HUDEP-2 (cell line): ENCODE results near the gene LRRC1.

Experiments
- DNase-seq, 76 experiments: peaks; one replicate each; lab custom pipeline; 2025; ENCODE audit not compliant: unreplicated experiment in 76 of 76; lab: John Stamatoyannopoulos, UW

The LRRC1 gene

DNA sequence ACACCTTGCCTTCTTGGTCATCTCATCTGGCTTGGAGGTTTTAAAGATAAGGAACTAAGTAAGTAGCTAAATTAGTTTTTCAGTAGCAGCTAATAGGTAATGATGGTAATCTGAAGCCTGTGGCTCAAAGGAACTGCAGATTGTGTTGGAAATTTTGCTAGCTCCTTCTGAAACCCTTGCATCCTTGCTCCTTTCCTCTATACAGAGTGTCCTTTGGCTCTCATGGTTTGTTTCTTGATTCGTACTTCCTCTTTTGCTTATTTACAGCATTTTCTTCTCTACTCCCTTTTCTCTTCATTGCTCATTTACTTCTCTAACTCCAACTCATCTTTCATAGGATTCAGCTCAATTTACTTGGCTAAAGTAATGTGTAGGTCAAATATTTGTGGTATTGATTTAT lies 19.0 kb downstream of the LRRC1 start:
- no peak for DNase-seq

GRCh38 chr6:53814353-53814752 lies 19.5 kb downstream of the LRRC1 start:
- no peak for DNase-seq

DNA sequence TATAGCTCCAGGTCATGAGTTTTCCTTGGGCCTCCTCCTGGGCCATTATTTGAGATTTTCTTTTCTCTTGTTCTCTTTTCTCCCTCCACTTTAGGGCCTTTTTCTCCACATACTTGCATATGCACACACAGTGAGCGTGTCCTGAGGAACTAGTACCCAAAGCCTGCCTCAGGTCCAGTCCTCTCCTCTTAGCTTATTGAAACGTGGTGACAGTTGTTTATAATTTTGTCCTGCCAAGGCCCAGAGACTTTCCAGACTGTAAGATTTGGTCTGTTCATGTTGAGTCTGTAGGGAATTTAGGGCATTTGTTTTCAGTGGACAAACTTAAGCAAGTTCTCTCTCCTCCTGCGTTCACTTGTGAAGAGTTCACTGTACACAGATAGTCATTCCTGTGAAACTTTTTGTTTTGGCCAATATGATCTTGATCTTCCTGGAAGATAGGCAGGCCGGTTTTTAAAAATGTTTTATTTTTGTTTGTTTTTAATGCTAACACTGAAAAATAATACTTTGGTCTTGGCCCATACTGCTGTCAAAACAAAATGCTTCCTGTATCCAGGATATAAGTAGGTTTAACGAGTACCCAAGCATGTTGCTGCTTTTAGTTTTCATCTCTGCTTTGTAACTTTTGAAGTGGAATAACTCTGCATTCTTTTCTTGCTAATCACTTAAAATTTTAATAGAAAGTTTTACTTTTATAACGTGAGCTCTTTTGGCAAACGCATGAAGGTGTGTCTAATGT lies 20.7 kb downstream of the LRRC1 start:
- DNase-seq: no peak

DNA sequence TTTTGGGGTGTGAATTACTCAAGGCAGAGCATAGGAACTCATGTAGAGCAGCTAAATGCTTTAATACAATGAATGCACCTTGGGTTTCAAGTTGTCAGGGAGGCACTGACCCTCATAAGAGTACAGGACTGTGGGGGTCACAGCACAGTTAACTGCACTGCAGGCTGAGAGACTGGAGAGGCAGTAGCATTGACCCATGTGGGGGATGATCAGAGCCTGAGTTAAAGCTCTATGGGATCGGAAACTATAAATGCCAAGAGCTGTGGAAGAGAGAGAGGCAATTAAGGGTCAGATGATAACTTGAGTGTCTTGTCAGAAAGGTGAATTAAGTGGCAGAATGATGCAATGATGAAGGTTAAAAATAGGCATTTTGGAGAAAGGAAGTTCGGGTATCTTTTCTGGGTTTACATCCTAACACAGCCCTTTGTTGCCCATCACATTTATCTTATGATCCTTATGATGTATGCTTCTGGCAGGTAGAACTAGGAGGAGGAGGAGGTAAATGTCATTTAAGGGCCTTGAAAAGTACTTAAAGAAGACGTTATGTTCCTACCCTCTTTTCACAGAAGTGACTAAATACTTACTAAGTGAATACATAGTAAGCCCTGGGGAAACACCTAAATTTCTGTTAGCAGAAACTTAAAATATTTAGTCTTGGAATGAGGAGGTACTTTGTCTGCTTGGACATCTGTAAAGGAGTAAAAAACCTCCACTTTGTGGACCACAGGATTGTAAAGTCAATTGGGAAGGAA lies 24.2 kb downstream of the LRRC1 start:
- no peak for DNase-seq

GRCh38 chr6:53822401-53823125 lies 27.8 kb downstream of the LRRC1 start:
- DNase-seq: no peak

GRCh38 chr6:53824714-53825113 lies 29.9 kb downstream of the LRRC1 start:
- no peak for DNase-seq

- no peak for DNase-seq
Measured at GRCh38 chr6:53825532-53826321, 30.9 kb downstream of the LRRC1 start.

GRCh38 chr6:53827531-53827930 lies 32.7 kb downstream of the LRRC1 start:
- DNase-seq: no peak

- DNase-seq: no peak
Measured at GRCh38 chr6:53828215-53828614, 33.4 kb downstream of the LRRC1 start.

GRCh38 chr6:53828966-53829697 lies 34.3 kb downstream of the LRRC1 start:
- DNase-seq: no peak

- no peak for DNase-seq
Measured at GRCh38 chr6:53829698-53830221, 35.0 kb downstream of the LRRC1 start.

GRCh38 chr6:53830366-53830765 lies 35.6 kb downstream of the LRRC1 start:
- DNase-seq: no peak

GRCh38 chr6:53831081-53831869 lies 36.5 kb downstream of the LRRC1 start:
- no peak for DNase-seq

- DNase-seq: no peak
Measured at GRCh38 chr6:53831936-53832660, 37.3 kb downstream of the LRRC1 start.

GRCh38 chr6:53833155-53833554 lies 38.4 kb downstream of the LRRC1 start:
- no peak for DNase-seq

GRCh38 chr6:53834132-53834531 lies 39.3 kb downstream of the LRRC1 start:
- DNase-seq: no peak

DNA sequence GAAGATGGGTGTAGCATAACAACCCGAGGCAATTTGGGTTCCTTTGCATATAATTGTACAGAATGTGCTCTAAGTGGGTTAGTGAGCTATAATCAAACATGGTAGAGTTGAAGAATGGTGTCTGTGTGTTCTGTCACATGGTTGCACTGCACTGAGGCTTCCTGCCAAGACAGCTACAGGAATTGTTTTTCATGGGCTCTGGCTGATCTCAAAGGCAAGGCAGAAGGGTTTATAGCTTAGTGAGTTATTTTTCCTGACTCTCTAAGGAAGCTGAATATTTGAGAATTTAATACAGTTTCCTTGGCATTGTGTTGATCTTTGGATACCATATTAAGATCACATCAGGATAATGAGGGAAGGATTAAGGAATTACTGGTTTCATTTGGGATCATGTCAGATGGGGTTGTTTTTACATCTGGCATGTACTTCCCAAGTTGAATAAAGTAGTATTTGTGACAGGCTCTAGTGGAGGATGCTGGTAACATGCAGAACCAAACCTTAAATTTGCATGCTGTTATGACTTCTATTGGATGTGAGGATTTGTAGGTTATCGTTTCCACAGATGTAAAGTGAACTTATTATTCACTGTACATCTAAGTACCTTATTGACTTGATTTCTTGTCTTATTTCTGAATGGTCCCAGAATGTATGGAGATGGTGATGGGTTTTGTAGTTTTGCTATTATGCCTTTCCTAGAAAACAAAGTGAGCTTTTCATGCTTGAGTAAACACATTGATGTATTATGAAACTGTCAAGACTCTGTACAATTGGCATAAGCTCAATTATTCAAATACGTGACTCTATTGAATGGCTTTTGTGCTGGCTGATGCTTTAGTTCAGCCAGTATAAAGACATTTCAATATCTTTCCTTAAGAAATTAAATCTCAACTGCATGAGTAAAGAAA lies 43.3 kb downstream of the LRRC1 start:
- no peak for DNase-seq
